Right lobe of liver (tissue), 6 donors: ENCODE results near the gene HIGD1B. TPM values are rescaled to one million over a fixed set of nuclear protein-coding genes. Genes with fewer than 3 reads are reported as not detected.
"Not testable (repeated sequence)": the region's sequence is repeated elsewhere in the genome, so short reads cannot be mapped to it uniquely, and the experiment has no call there.

Experiments used
- ATAC-seq, 4 donors: fragments of 200-7000 bp; cut with Tn5 transposase; one replicate each; pipeline ENCODE4 v1.9.1; 2020; ENCODE audit warnings: mild to moderate bottlenecking in 4 of 4, moderate library complexity in 4 of 4
- DNase-seq, 3 donors: peaks; one replicate each; pipeline ENCODE4 v3.0.0-alpha.2; 2020
- H3K27ac ChIP-seq, 3 donors: fragments of 200-600 bp; one replicate each; pipeline ENCODE4 v1.8.0; 2022
- H3K27me3 ChIP-seq, 2 donors: fragments of 200-600 bp; one replicate each; pipeline ENCODE4 v1.8.0; 2022
- H3K36me3 ChIP-seq, 4 donors: fragments of 200-600 bp; sonication (generic) in 1 of 4; one replicate each; pipeline versions ENCODE4 v1.5.1 to v1.8.0; 2017 to 2022; ENCODE audit warnings: control low read depth in 1 of 4
- H3K4me1 ChIP-seq, 4 donors: fragments of 200-600 bp; sonication (generic) in 1 of 4; one replicate each; pipeline versions ENCODE4 v1.5.1 to v1.8.0; 2017 to 2022; ENCODE audit warnings: control low read depth in 1 of 4
- H3K4me3 ChIP-seq, 3 donors: fragments of 200-600 bp; one replicate each; pipeline ENCODE4 v1.8.0; 2022
- H3K9me3 ChIP-seq, 4 donors: fragments of 200-600 bp; sonication (generic) in 1 of 4; one replicate each; pipeline versions ENCODE4 v1.5.1 to v1.8.0; 2017 to 2022; ENCODE audit warnings: control low read depth in 1 of 4
- CTCF ChIP-seq, 4 donors: fragments of 200-600 bp in 3 of 4; fragments of 450-650 bp in 1 of 4; IDR thresholded peaks; one replicate each; pipeline versions ENCODE4 v1.5.1 to v1.8.0; 2016 to 2022; ENCODE audit warnings: antibody characterized with exemption in 4 of 4, mild to moderate bottlenecking in 2 of 4
- POLR2A ChIP-seq: fragments of 450-650 bp; IDR thresholded peaks from one replicate; pipeline ENCODE4 v1.6.1; 2017; ENCODE audit warnings: antibody characterized with exemption, mild to moderate bottlenecking
- WGBS: methylation state at CpG from one replicate; pipeline ENCODE4 v1.1.6; 2018; ENCODE audit warnings: low coverage, low lambda C conversion rate; ENCODE audit not compliant: insufficient coverage; ENCODE audit errors: missing lambda C conversion rate; 5-methylcytosine and 5-hydroxymethylcytosine counted together
- intact Hi-C, 2 donors: fragments of 100-400 bp; cut with DNase I; formaldehyde crosslinking; loops; one replicate each; pipeline versions ENCODE4 v1.11.2 to v1.14.1; 2022
- total RNA-seq, 6 experiments: library from RNA; depleted of rRNA in 2 of 6; stranded (reverse); fragments of >200 nt in 2 of 6; fragmentation: NEBNext Ultra II Directional in 3 of 6; extraction: Animal tissue kit (Norgen Biotek cat#: 25700) in 3 of 6; gene quantifications; one replicate each; pipeline versions ENCODE4 v1.1.0 to v1.2.4, GENCODE V29; 2016 to 2023
- donor health status: DM: no; HTN: yes; CAD: no.
- donor health status: DM: no; HTN: no; CAD: no.
- donor health status: DM: no; HTN: no; CAD: no.
- donor health status: DM: no; HTN: yes; CAD: no.
- donor health status: DM: no; HTN: yes; CAD: no.

Gene HIGD1B
- total RNA-seq, 6 experiments from 2014 or later, result not detected

GRCh38 chr17:44820631-44821212, 27.0 kb upstream of the HIGD1B start:
- H3K36me3 ChIP-seq, result no peaks in the 10 kb centered on the region
- 50% methylated on average over 7 of the region's 7 CpGs for WGBS
- H3K4me1 ChIP-seq, result no peaks in the 10 kb centered on the region
- H3K27ac ChIP-seq, result no peak overlapping the region
- TF ChIP-seq CTCF (IDR thresholded peaks at IDR 0.05), result no peak
- no peak for TF ChIP-seq POLR2A
- H3K4me3 ChIP-seq, result no peak overlapping the region
- H3K27me3 ChIP-seq, result no peaks in the 10 kb centered on the region
- ATAC-seq (no peak), DNase-seq (no peak)
- H3K9me3 ChIP-seq, result no peaks in the 10 kb centered on the region
- intact Hi-C loops, result no loop called here

GRCh38 chr17:44825236-44825635, 22.4 kb upstream of the HIGD1B start:
- ATAC-seq, H3K36me3 ChIP-seq, H3K9me3 ChIP-seq, DNase-seq, H3K27ac ChIP-seq, intact Hi-C loops, H3K4me3 ChIP-seq: not testable (repeated sequence)
- peaks cover 0 to 11% (median 0%) of the 10 kb centered on the region in 4 donors for H3K4me1 ChIP-seq
- 93% methylated on average over 9 of the region's 9 CpGs for WGBS
- H3K27me3 ChIP-seq, result peaks cover 0 to 20% of the 10 kb centered on the region in 2 donors

GRCh38 chr17:44826123-44826790, 21.4 kb upstream of the HIGD1B start:
- Histone ChIP-seq H3K4me3 (no peak overlapping the region), H3K9me3 (no peaks in the 10 kb centered on the region), H3K36me3 (no peaks in the 10 kb centered on the region), H3K4me1 (peaks cover 0 to 15% (median 0%) of the 10 kb centered on the region in 4 donors), H3K27me3 (peaks cover 0 to 30% of the 10 kb centered on the region in 2 donors), H3K27ac (no peak overlapping the region)
- 89% methylated on average over 13 of the region's 15 CpGs for WGBS
- TF ChIP-seq CTCF (IDR thresholded peaks at IDR 0.05) (no peak), POLR2A (no peak)
- intact Hi-C loops, result no loop called here
- ATAC-seq (no peak), DNase-seq (no peak)

GRCh38 chr17:44827863-44828262, 19.8 kb upstream of the HIGD1B start:
- Histone ChIP-seq H3K27ac (no peak overlapping the region), H3K4me1 (peaks cover 0 to 15% (median 0%) of the 10 kb centered on the region in 4 donors), H3K36me3 (no peaks in the 10 kb centered on the region), H3K4me3 (no peak overlapping the region), H3K27me3 (peaks cover 0 to 34% of the 10 kb centered on the region in 2 donors), H3K9me3 (no peaks in the 10 kb centered on the region)
- whole genome bisulfite sequencing, result 50% methylated on average over 1 of the region's 1 CpG
- no peak for TF ChIP-seq POLR2A
- TF ChIP-seq CTCF (IDR thresholded peaks at IDR 0.05), result no peak
- ATAC-seq, result no peak
- DNase-seq, result no peak
- intact Hi-C loops, result no loop called here

- peak overlapping the region; percentile 33 to 47 (median 34) for H3K4me3 ChIP-seq
- intact Hi-C loops, result no loop called here
- DNase-seq (no peak), ATAC-seq (no peak)
- TF ChIP-seq CTCF (IDR thresholded peaks at IDR 0.05), result no peak
- TF ChIP-seq POLR2A, result no peak
- WGBS, result 9% methylated on average over 21 of the region's 21 CpGs
- H3K27me3 ChIP-seq, result peaks cover 0 to 34% of the 10 kb centered on the region in 2 donors
- H3K36me3 ChIP-seq, result no peaks in the 10 kb centered on the region
- H3K4me1 ChIP-seq, result peaks cover 0 to 15% (median 0%) of the 10 kb centered on the region in 4 donors
- H3K27ac ChIP-seq, result peak overlapping the region in 1 of 3 donors; percentile 32
- H3K9me3 ChIP-seq, result no peaks in the 10 kb centered on the region
Measured at GRCh38 chr17:44828919-44829522, 18.7 kb upstream of the HIGD1B start.
